Fibroblast of the conjunctiva (primary cell): Measurements from ENCODE around the gene CNTN5.

ENCODE experiments used
- DNase-seq: peaks from one replicate; pipeline ENCODE4 v3.0.0-alpha.2; 2010; ENCODE audit warnings: low read depth

Gene CNTN5

DNA sequence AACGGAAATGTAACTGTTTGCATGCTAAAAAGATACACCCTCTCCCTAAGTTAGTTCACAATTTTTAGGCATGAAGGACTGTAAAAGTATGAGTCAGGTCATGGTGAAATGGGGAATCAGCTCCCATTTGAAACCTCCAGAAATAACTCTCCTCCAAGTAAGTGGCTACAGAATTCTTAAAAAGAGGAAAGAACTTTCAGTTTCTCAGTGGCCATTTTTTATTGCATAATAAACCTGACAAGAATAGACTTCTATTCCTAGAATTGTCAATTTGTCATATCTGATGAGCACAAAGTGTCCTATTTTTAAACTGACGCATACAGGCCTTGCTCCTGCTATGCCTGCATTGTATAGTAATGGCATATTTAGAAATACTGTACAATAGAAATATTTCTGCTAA, 612.2 kb downstream of the CNTN5 start:
- no peak for DNase-seq

- DNase-seq, result no peak
Observed at GRCh38 chr11:99634581-99634980, 613.8 kb downstream of the CNTN5 start.

- no peak for DNase-seq
Observed at GRCh38 chr11:99638073-99638553, 617.4 kb downstream of the CNTN5 start.

DNA sequence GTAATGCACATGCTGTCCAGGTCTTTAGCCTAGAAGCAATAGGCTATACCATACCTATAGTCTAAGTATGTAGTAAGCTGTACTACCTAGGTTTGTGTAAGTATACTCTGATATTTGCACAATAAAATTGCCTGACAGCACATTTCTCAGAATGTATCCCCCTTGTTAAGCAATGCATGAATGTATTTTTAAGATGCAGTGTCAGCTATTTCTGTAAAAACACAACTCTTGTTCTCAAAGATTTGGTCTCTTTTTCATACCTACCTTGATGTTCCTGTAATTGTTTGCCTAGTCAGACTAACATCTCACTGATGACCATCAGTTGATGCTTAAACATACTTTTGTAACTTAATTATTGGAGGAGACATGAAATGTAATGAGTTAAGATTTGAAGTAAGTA, 619.9 kb downstream of the CNTN5 start:
- DNase-seq, result no peak

GRCh38 chr11:99645934-99646333, 625.2 kb downstream of the CNTN5 start:
- DNase-seq, result no peak

DNA sequence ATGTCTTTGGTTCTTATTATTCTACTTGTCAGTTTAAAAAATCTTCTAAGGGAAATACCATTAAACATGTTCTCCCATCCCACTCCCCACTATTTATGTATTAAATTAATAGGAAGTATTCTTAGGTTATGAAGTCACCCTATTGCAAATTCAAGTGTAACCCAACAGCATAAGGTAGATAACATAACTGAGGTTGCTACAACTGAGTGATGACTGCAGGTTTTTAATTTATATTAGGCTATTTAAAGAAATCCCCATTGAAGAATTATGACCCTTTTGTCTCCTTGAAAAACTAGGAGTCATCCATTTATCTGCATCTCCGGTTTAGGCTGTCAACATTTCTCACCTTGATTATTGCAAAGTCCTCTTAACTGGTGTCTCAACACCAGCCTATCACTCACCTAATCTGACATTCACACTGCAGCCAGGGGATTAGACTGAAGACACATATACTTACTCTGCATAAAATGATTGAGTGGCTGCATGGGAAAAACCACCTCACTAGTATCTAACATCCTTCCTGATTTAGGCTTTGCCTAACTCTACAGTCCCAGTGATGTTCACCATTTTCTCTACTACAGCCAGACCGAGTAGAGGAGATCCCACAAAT, 649.4 kb downstream of the CNTN5 start:
- DNase-seq, result no peak

GRCh38 chr11:99671808-99672409, 651.2 kb downstream of the CNTN5 start:
- no peak for DNase-seq

- DNase-seq, result no peak
Observed at GRCh38 chr11:99676292-99676691, 655.5 kb downstream of the CNTN5 start.

DNA sequence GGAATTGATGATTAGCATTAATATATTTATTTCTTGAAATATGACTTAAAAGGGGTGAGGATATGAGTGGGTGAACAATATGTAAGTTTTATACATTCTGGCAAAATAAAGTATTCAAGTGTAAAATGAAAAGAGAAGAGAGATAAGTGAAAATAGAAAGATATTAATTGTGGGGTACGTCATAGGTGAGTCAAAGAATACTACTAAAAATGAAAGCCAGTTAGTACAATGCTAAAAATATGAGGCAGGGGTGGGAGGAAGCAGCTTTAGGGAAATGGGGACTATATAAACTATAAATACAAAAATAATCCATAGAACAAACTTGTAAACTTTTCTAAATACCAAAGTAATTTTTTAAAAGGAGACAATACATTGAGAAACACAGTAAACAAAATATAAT, 661.4 kb downstream of the CNTN5 start:
- no peak for DNase-seq

DNA sequence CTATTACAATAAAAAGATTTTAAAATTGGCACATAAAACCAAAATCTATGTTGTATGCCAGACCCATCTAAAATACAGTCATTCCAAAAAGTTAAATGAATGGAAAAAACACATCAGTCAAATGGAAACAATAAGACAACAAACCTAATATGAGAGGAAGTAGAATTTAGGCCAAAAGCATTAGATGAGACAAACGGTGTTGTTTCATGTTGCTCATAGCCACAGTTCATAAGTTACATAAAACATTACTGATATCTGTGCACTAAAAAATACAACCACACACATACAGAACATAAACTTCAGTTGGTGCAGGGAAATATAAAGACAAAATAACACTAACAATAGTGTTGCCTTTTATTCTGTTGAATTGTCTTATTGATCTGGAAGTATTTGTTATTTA, 661.9 kb downstream of the CNTN5 start:
- DNase-seq, result no peak

- DNase-seq, result no peak
Observed at GRCh38 chr11:99683933-99684332, 663.2 kb downstream of the CNTN5 start.

- DNase-seq, result no peak
Observed at GRCh38 chr11:99686838-99687237, 666.1 kb downstream of the CNTN5 start.

GRCh38 chr11:99687320-99687719, 666.6 kb downstream of the CNTN5 start:
- peak; percentile 1 for DNase-seq

GRCh38 chr11:99693941-99694492, 673.3 kb downstream of the CNTN5 start:
- peak; percentile 79 for DNase-seq

GRCh38 chr11:99695106-99695505, 674.4 kb downstream of the CNTN5 start:
- no peak for DNase-seq

DNA sequence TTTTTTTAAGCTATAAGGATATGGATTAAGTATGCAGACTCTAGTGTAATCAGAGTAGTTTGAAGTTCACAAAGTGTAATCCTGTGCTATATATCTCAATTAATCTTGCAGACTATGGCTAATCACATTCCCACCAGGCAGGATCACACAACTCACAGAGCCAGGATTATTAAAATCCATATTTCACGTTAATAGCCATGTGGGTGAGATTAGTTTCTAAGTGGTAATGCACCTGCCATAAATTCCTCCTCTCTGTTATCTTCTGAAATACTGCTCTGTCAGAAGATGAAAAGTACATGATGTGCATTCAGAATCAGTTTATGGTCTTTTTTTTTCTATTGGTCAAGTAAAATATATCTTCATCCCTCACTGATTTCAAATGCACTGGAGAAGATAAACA, 686.1 kb downstream of the CNTN5 start:
- no peak for DNase-seq

- DNase-seq, result no peak
Observed at GRCh38 chr11:99708928-99709672, 688.4 kb downstream of the CNTN5 start.

DNA sequence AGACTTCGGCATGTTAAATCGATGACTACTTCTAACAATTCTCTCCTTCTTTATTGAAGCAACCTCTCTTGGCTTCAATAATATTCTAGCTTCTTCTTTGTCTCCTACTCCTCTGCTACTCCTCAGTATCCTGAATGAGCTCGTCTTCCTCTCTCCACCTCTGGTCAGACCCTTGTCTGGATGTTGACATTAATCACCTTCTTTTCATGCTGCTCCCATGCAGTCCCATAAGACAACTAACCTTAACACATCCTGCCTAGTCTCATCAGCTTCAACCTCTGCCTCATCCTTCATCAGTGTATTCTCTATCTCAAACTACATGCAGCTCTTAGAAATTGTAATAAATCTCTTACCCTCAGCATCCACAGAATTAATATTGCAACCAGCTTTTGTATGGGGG, 695.6 kb downstream of the CNTN5 start:
- DNase-seq, result no peak

- no peak for DNase-seq
Observed at GRCh38 chr11:99718291-99718690, 697.5 kb downstream of the CNTN5 start.

- peak; percentile 10 for DNase-seq
Observed at GRCh38 chr11:99739464-99740089, 718.8 kb downstream of the CNTN5 start.

GRCh38 chr11:99742501-99742900, 721.8 kb downstream of the CNTN5 start:
- DNase-seq, result no peak

DNA sequence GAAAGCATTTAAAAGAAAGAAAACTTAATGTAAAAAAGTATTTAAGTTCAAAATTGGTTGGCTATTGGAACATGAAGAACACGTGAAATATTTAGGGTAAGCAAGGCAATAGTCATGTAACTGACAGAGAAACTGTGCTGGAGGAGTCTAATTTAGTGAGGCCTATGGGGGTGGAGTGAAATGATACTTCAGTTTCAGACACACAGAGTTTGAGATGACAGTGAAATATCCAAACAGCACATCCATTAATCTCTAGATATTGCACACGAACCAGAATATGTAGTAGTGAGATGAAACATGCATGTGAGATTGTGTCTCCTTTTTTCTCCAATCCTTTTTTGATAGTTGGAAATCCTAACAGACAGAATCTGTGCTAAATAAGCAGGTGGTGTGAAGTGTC, 739.0 kb downstream of the CNTN5 start:
- no peak for DNase-seq

DNA sequence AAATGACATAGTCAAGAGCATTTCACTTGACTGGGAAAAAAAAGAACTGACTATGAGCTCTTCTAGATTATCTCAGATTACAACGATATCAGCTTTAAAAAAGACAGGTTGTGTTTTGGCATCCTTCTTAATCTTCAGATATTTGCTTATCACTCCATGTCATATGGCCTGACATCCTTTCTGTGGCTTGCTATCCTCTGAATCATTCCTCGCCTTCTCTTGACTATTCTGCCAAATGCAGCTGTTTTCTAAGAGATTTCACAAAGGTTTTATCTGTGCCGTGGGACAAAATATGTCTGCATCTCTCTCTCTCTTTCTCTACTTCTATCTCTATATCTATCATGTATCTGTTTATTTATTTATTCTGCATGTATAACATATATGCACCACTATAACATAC, 746.1 kb downstream of the CNTN5 start:
- no peak for DNase-seq
